ENCODE data around the gene AFG1L.

The AFG1L gene

GRCh38 chr6:108254433-108255410 is 40.1 kb upstream of the AFG1L start:
- TF ChIP-seq GABPA (IDR thresholded peaks at IDR 0.05; ENCODE audit: low read depth) = no peak
- TF ChIP-seq POLR2AphosphoS5 (IDR thresholded peaks at IDR 0.05; ENCODE audit: low read depth) = no peak
- TF ChIP-seq SPI1 (IDR thresholded peaks at IDR 0.05; ENCODE audit: borderline replicate concordance, low read depth) = no peak; the same call in 1 of the 2 replicates
- TF ChIP-seq REST (IDR thresholded peaks at IDR 0.05; ENCODE audit: insufficient replicate concordance, low read depth) = no peak
- no peak for TF ChIP-seq CTCF (IDR thresholded peaks at IDR 0.05; ENCODE audit: insufficient read depth, low read length)
- H3K27me3 ChIP-seq (ENCODE audit: insufficient read depth, poor library complexity, severe bottlenecking) = no peaks in the 10 kb centered on the region
- no peak overlapping the region for H3K4me3 ChIP-seq (replicated peaks; ENCODE audit: insufficient read depth, low read length)
- H3K27ac ChIP-seq (replicated peaks) = peak overlapping the region; percentile 47
- DNase-seq (ENCODE audit: low read depth in 1 of 2, low spot score in 1 of 2) = peak in 1 of 2 experiments; percentile 52

- peak overlapping the region; percentile 88 for H3K4me3 ChIP-seq (replicated peaks; ENCODE audit: insufficient read depth, low read length)
- peak in 1 of 2 experiments; percentile 43 for DNase-seq (ENCODE audit: low read depth in 1 of 2, low spot score in 1 of 2)
- peak overlapping the region; percentile 93 for H3K27ac ChIP-seq (replicated peaks)
- H3K27me3 ChIP-seq (ENCODE audit: insufficient read depth, poor library complexity, severe bottlenecking) = no peaks in the 10 kb centered on the region
- no peak for TF ChIP-seq SPI1 (IDR thresholded peaks at IDR 0.05; ENCODE audit: borderline replicate concordance, low read depth)
- no peak for TF ChIP-seq CTCF (IDR thresholded peaks at IDR 0.05; ENCODE audit: insufficient read depth, low read length)
- no peak for TF ChIP-seq POLR2AphosphoS5 (IDR thresholded peaks at IDR 0.05; ENCODE audit: low read depth)
- TF ChIP-seq GABPA (IDR thresholded peaks at IDR 0.05; ENCODE audit: low read depth) = no peak
- no peak for TF ChIP-seq REST (IDR thresholded peaks at IDR 0.05; ENCODE audit: insufficient replicate concordance, low read depth)
These were observed 34.6 kb upstream of the AFG1L start for GRCh38 chr6:108260126-108260808.

GRCh38 chr6:108260809-108261569 is 33.9 kb upstream of the AFG1L start, which contains the start of gene SNX3:
SNX3 (minus strand) TSS chr6:108261040; CDS start chr6:108260921, 119 bp downstream.
- Histone ChIP-seq H3K4me3 (replicated peaks; ENCODE audit: insufficient read depth, low read length) (peak within 1 kb of the TSS; percentile 88), H3K27ac (replicated peaks) (peak within 1 kb of the TSS; percentile 93), H3K27me3 (ENCODE audit: insufficient read depth, poor library complexity, severe bottlenecking) (no peaks in the 10 kb centered on the region)
- DNase-seq (ENCODE audit: low read depth in 1 of 2, low spot score in 1 of 2) = peak; percentile 88 to 97
- TF ChIP-seq SPI1 (IDR thresholded peaks at IDR 0.05; ENCODE audit: borderline replicate concordance, low read depth) = peak; percentile 64; the same call in 1 of the 2 replicates
- TF ChIP-seq CTCF (IDR thresholded peaks at IDR 0.05; ENCODE audit: insufficient read depth, low read length) = no peak
- TF ChIP-seq REST (IDR thresholded peaks at IDR 0.05; ENCODE audit: insufficient replicate concordance, low read depth) = peak; percentile 8
- TF ChIP-seq POLR2AphosphoS5 (IDR thresholded peaks at IDR 0.05; ENCODE audit: low read depth) = peak; percentile 77
- TF ChIP-seq GABPA (IDR thresholded peaks at IDR 0.05; ENCODE audit: low read depth) = peak; percentile 69

All from HL-60 (cell line).